Measurements from ENCODE around the gene TC2N. TPM values are rescaled to one million over a fixed set of nuclear protein-coding genes. Genes with fewer than 3 reads are reported as not detected.
"Not testable (repeated sequence)": the region's sequence is repeated elsewhere in the genome, so short reads cannot be mapped to it uniquely, and the experiment has no call there.

The TC2N gene
- total and polyA plus RNA-seq, 2 donors (not counting 1 experiment from before 2014, with no cell fraction given), result 3.7 to 10.4 TPM

DNA sequence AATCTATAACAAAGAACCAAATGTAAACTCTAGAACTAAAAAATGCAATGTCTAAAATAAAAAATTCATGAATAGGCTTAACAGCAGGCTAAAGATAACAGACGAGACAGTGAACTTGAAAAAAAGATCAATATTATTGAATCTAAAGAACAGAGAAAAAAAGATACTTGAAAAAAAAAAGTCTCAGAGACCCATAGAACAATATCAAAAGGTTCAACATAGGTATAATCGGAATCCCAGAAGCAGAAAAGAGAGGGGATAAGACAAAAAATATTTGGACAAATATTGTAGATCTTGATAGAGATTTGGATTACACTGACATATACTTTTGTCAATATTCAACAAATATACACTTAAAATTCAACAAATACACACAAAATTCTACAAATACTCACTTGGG lies 56.6 kb downstream of the TC2N start:
- WGBS (ENCODE audit: insufficient coverage), result no CpG with 5 or more reads among the region's 2 CpGs
- peaks cover 0 to 4% of the 10 kb centered on the region in 2 experiments for H3K36me3 ChIP-seq (replicated peaks in 1 of 2; ENCODE audit: control extremely low read depth in 1 of 2, control insufficient read depth in 1 of 2, extremely low read depth in 1 of 2, insufficient read depth in 2 of 2, low read length in 1 of 2)
- no peak for ATAC-seq (ENCODE audit: low read depth)
- H3K27ac ChIP-seq (ENCODE audit: low read length in 2 of 2), result no peak overlapping the region
- no peaks in the 10 kb centered on the region for H3K4me1 ChIP-seq (ENCODE audit: control insufficient read depth in 2 of 2, insufficient read depth in 2 of 2, low read length in 2 of 2)
- Mint-ChIP-seq H3K9me3 (ENCODE audit: insufficient read depth) (peaks cover 39% of the 10 kb centered on the region), H3K4me3 (no peak overlapping the region), H3K27ac (no peak overlapping the region), H3K27me3 (peaks cover 22% of the 10 kb centered on the region), H3K4me1 (no peaks in the 10 kb centered on the region)
- H3K4me3 ChIP-seq (ENCODE audit: control extremely low read depth in 1 of 5, extremely low read depth in 1 of 5, insufficient read depth in 1 of 5, low read depth in 2 of 5, low read length in 4 of 5), result no peak overlapping the region
- no peak overlapping the region for H3K4me2 ChIP-seq (replicated peaks; ENCODE audit: low read depth, low read length, poor library complexity, severe bottlenecking)
- H2AFZ ChIP-seq (ENCODE audit: insufficient read depth, low read depth, low read length, poor library complexity, severe bottlenecking), result no peak overlapping the region
- H3K9me3 ChIP-seq (ENCODE audit: control extremely low read depth in 1 of 3, control insufficient read depth in 2 of 3, insufficient read depth in 1 of 3, low read length in 2 of 3), result peaks cover 4 to 34% (median 21%) of the 10 kb centered on the region in 3 donors
- ChIA-PET CTCF (no interaction called here), POLR2A (no interaction called here)
- H3K79me2 ChIP-seq (ENCODE audit: control insufficient read depth, insufficient read depth, low read length), result no peaks in the 10 kb centered on the region
- no peak overlapping the region for H3K9ac ChIP-seq (ENCODE audit: low read length)
- H4K20me1 ChIP-seq (ENCODE audit: control insufficient read depth, insufficient read depth, low read length, poor library complexity, severe bottlenecking), result no peaks in the 10 kb centered on the region
- intact Hi-C loops (cut with micrococcal nuclease), result loop anchor here (1.0 kb wide), 1 partner anchor 12 kb away; no protein-coding TSS in a partner anchor
- H3K27me3 ChIP-seq (replicated peaks in 1 of 4; ENCODE audit: control extremely low read depth in 1 of 4, control insufficient read depth in 3 of 4, insufficient read depth in 4 of 4, low read length in 3 of 4), result peaks cover 0 to 6% (median 0%) of the 10 kb centered on the region in 4 experiments
- DNase-seq, result no peak
- no peak for TF ChIP-seq EZH2 (IDR thresholded peaks at IDR 0.05; ENCODE audit: borderline replicate concordance, insufficient read depth, low read depth, low read length, poor library complexity, severe bottlenecking)
- TF ChIP-seq, protein P1, sequence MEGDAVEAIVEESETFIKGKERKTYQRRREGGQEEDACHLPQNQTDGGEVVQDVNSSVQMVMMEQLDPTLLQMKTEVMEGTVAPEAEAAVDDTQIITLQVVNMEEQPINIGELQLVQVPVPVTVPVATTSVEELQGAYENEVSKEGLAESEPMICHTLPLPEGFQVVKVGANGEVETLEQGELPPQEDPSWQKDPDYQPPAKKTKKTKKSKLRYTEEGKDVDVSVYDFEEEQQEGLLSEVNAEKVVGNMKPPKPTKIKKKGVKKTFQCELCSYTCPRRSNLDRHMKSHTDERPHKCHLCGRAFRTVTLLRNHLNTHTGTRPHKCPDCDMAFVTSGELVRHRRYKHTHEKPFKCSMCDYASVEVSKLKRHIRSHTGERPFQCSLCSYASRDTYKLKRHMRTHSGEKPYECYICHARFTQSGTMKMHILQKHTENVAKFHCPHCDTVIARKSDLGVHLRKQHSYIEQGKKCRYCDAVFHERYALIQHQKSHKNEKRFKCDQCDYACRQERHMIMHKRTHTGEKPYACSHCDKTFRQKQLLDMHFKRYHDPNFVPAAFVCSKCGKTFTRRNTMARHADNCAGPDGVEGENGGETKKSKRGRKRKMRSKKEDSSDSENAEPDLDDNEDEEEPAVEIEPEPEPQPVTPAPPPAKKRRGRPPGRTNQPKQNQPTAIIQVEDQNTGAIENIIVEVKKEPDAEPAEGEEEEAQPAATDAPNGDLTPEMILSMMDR (IDR thresholded peaks at IDR 0.05), result no peak

GRCh38 chr14:91806716-91807115 lies 60.6 kb downstream of the TC2N start:
- H3K27me3 Mint-ChIP-seq, result peaks cover 11% of the 10 kb centered on the region
- ATAC-seq (ENCODE audit: low read depth), result no peak

DNA sequence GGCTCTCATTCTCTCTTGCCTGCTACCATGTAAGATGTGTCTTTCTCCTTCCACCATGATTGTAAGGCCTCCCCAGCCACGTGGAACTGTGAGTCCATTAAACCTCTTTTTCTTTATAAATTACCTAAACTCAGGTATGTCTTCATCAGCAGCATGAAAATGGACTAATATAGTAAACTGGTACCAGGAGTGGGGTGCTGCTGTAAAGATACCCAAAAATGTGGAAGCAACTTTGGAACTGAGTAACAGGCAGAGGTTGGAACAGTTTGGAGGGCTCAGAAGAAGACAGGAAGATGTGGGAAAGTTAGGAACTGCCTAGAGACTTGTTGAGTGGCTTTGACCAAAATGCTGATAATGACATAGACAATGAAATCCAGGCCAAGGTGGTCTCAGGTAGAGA lies 61.2 kb downstream of the TC2N start:
- H3K4me3 ChIP-seq (ENCODE audit: control extremely low read depth in 1 of 5, extremely low read depth in 1 of 5, insufficient read depth in 1 of 5, low read depth in 2 of 5, low read length in 4 of 5); H2AFZ ChIP-seq (ENCODE audit: insufficient read depth, low read depth, low read length, poor library complexity, severe bottlenecking); CTCF ChIA-PET; H3K4me2 ChIP-seq (replicated peaks; ENCODE audit: low read depth, low read length, poor library complexity, severe bottlenecking); ATAC-seq (ENCODE audit: low read depth); H3K36me3 ChIP-seq (replicated peaks in 1 of 2; ENCODE audit: control extremely low read depth in 1 of 2, control insufficient read depth in 1 of 2, extremely low read depth in 1 of 2, insufficient read depth in 2 of 2, low read length in 1 of 2); H3K4me1 ChIP-seq (ENCODE audit: control insufficient read depth in 2 of 2, insufficient read depth in 2 of 2, low read length in 2 of 2); H4K20me1 ChIP-seq (ENCODE audit: control insufficient read depth, insufficient read depth, low read length, poor library complexity, severe bottlenecking); H3K4me1 Mint-ChIP-seq; POLR2A ChIA-PET; H3K4me3 Mint-ChIP-seq; intact Hi-C loops (cut with micrococcal nuclease); H3K27me3 ChIP-seq (replicated peaks in 1 of 4; ENCODE audit: control extremely low read depth in 1 of 4, control insufficient read depth in 3 of 4, insufficient read depth in 4 of 4, low read length in 3 of 4); H3K79me2 ChIP-seq (ENCODE audit: control insufficient read depth, insufficient read depth, low read length); H3K27ac ChIP-seq (ENCODE audit: low read length in 2 of 2); DNase-seq; H3K9ac ChIP-seq (ENCODE audit: low read length); H3K27ac Mint-ChIP-seq: not testable (repeated sequence)
- peaks cover 5 to 33% (median 25%) of the 10 kb centered on the region in 3 donors for H3K9me3 ChIP-seq (ENCODE audit: control extremely low read depth in 1 of 3, control insufficient read depth in 2 of 3, insufficient read depth in 1 of 3, low read length in 2 of 3)
- peaks cover 36% of the 10 kb centered on the region for H3K9me3 Mint-ChIP-seq (ENCODE audit: insufficient read depth)
- H3K27me3 Mint-ChIP-seq, result peaks cover 11% of the 10 kb centered on the region
- WGBS (ENCODE audit: insufficient coverage), result no CpG with 5 or more reads among the region's 1 CpG

More at GRCh38 chr14:91806716-91807115, 60.6 kb downstream of the TC2N start:
- Histone ChIP-seq H4K20me1 (ENCODE audit: control insufficient read depth, insufficient read depth, low read length, poor library complexity, severe bottlenecking) (no peaks in the 10 kb centered on the region), H3K9ac (ENCODE audit: low read length) (no peak overlapping the region), H3K4me1 (ENCODE audit: control insufficient read depth in 2 of 2, insufficient read depth in 2 of 2, low read length in 2 of 2) (no peaks in the 10 kb centered on the region), H3K9me3 (ENCODE audit: control extremely low read depth in 1 of 3, control insufficient read depth in 2 of 3, insufficient read depth in 1 of 3, low read length in 2 of 3) (peaks cover 5 to 36% (median 25%) of the 10 kb centered on the region in 3 donors), H3K4me2 (replicated peaks; ENCODE audit: low read depth, low read length, poor library complexity, severe bottlenecking) (no peak overlapping the region), H3K79me2 (ENCODE audit: control insufficient read depth, insufficient read depth, low read length) (no peaks in the 10 kb centered on the region), H3K27me3 (replicated peaks in 1 of 4; ENCODE audit: control extremely low read depth in 1 of 4, control insufficient read depth in 3 of 4, insufficient read depth in 4 of 4, low read length in 3 of 4) (peaks cover 0 to 6% (median 0%) of the 10 kb centered on the region in 4 experiments), H3K4me3 (ENCODE audit: control extremely low read depth in 1 of 5, extremely low read depth in 1 of 5, insufficient read depth in 1 of 5, low read depth in 2 of 5, low read length in 4 of 5) (no peak overlapping the region), H2AFZ (ENCODE audit: insufficient read depth, low read depth, low read length, poor library complexity, severe bottlenecking) (no peak overlapping the region), H3K27ac (ENCODE audit: low read length in 2 of 2) (no peak overlapping the region), H3K36me3 (replicated peaks in 1 of 2; ENCODE audit: control extremely low read depth in 1 of 2, control insufficient read depth in 1 of 2, extremely low read depth in 1 of 2, insufficient read depth in 2 of 2, low read length in 1 of 2) (no peaks in the 10 kb centered on the region)
- peaks cover 38% of the 10 kb centered on the region for H3K9me3 Mint-ChIP-seq (ENCODE audit: insufficient read depth)
- no peak for DNase-seq
- intact Hi-C loops (cut with micrococcal nuclease), result no loop called here
- no peak overlapping the region for H3K27ac Mint-ChIP-seq
- H3K4me1 Mint-ChIP-seq, result no peaks in the 10 kb centered on the region
- TF ChIP-seq, protein P1 (IDR thresholded peaks at IDR 0.05), result no peak
- no peak for TF ChIP-seq EZH2 (IDR thresholded peaks at IDR 0.05; ENCODE audit: borderline replicate concordance, insufficient read depth, low read depth, low read length, poor library complexity, severe bottlenecking)
- ChIA-PET CTCF (no interaction called here), POLR2A (no interaction called here)
- no peak overlapping the region for H3K4me3 Mint-ChIP-seq
